Activated CD8-positive, alpha-beta memory T cell treated with anti-CD3 and anti-CD28 coated beads for 24 hours (primary cell): ENCODE data around the gene ZC3H4.
A peak's percentile ranks its signal among the peaks of the same experiment; 100 is the strongest.
"Not testable (repeated sequence)": the region's sequence is repeated elsewhere in the genome, so short reads cannot be mapped to it uniquely, and the experiment has no call there.

Source experiments
- DNase-seq: peaks from one replicate; pipeline ENCODE4 v3.0.0-alpha.2; 2020

ZC3H4 gene

DNA sequence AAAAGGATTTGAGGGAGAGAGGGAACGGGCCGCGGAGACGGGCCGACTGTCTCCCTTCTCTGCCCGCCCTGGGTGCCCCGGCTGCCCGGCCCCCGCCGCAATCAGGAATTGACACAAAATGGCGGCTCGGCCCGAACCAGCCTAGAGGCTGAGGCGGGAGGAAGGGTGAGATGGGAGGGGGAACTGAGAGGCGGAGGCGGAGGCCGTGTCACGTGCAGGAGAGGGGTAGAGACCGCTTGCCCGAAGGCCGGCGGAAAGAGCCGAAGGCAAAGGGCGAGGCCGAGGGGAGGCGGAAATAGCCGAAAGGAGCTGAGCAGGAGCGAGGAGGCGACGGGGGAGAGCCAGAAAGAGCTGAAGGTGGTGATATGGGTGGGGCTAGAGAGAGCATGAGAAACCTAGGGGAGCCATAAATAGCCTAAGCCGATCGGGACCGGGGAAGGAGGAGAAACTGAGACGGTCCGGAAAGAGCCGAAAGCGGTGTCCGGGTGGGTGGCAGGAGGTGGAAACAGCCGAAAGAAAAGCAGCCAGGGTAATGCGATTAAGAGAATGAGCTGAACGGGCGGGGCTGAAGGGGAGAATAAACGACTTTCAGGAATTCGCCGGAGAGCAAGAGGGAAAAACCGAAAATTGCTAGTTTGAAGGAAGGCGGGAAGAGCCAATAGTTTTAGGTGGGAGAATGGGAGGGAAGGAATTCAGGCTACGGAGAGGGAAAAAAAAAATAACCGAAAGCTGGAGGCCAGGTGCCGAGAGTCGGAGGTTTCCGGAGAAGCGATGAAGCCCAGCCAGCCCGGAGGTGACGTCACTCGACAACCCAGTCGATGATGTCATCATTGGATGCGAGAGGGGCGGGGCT lies at the start of gene ZC3H4:
ZC3H4 (minus strand) TSS at position 780 of the 853 bp plus-strand sequence. CDS start 1,192 bp downstream, outside the sequence.
- peak; percentile 98 for DNase-seq

DNA sequence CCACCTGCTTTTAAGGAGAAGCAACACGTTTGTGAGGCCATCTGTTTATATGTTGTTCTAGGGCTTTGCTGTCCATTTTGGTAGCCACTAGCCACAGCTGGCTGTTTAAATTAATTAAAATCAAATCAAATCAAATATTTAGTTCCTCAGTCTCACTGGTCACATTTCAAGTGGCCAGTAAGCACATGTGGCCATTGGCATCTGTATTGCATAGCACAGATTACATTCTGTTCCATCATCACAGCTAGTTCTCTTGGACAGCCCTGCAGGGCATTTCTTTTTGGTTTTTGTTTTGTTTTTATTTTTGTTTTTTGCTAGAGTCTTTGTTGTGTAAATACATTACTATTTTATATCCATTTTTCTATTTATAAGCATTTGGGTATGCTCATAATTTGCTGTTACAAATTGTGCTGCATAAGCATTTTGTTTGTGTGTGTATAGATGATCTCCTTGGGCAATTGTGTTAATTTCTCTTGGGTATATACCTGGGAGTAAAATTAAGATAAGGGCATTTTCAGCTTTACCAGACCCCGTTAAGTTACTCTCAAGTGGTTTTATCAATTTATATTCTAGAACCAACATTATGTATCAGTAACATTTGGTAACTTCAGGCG lies 48.4 kb upstream of the ZC3H4 start:
- no peak for DNase-seq

DNA sequence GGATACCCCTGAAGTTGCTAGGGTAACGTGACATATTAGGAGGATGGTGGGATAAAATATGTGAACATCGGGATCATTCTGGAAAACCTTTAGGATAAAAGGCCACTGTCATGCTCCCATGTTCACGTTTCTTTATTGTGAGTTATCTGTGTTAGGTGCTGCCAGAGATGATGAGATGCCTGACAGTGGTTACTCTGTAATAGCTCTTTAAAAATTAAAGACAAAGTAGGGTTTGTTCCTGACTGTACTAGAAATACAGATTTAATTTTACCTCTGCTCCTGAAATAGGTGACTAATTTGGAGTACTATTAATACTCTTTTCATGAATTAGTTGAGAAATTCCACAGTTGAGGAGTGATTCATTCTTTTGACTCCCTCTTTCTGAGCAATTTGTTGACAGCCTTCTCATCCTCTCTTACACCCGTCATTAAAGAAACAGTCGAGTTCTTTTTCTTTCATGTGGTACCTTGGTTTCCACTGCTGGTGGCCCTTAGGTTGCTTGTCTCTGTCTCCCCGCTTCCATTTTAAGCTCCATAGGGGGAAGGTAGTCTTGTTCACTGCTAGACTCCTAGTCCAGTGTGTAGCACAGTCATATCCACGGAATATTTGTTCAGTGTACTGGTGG lies 45.4 kb upstream of the ZC3H4 start:
- no peak for DNase-seq

DNA sequence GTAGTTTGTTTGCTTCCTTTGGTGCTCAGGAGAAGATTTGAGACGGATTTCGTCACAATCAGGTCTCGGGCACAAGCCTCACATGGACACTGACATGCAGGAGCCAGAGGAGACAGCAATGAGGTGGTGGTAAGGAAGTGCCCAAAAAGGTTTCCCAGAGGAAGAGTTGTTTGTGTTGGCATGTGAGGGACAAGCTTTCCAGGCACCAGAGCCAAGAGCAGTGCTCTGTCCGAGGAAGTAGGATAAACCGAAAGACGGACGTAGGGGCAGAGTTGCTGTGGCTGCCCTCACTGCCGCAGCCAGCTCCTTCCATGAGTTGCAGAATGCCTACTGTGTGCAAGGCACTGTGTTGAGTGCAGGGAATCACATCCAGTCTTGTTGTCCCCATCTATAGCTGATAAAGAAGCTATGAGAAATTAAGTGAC lies 44.8 kb upstream of the ZC3H4 start:
- DNase-seq = no peak

DNA sequence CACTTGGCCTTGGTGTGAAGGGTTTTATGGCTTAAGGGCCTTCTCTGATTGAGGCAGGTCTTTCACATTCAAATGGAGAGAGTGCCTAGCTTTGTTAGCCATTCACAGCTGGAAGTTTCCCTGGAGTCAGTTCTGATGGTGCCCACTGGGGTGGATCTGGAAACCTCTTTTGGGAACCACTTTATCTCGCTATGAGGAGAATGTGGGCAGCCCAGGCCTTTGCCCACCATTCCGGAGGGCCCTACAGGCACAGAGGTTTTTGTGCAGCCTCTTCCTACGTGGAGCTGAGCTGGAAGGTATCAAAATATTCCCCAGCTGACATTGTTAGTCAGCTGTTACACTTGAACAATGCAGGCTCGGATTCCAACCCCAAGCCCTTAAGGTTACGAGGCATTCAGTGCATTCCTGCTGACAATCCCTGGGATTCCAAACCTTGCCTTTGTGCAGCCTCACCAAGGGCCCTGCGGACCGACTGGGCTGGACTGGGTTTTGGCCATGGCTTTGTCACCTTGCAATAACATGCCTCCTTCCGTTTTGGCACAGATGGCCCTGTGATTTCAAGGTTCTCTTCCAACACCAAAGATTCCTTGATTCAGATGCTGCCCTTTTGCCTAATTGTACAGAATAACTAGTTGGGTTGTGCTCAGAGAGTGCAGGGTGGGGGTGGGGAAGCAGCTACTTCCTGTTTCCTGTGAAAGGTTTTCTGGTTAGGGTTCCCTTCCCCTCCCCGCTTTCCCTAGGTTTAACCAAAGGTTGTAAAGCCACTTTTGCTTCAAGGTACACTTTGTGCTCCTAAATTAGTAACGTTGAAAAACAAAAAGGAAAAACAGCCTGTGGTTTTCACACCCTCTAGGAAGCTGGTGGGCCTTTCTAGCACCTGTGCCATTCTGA lies 44.1 kb upstream of the ZC3H4 start:
- DNase-seq = peak; percentile 67

DNA sequence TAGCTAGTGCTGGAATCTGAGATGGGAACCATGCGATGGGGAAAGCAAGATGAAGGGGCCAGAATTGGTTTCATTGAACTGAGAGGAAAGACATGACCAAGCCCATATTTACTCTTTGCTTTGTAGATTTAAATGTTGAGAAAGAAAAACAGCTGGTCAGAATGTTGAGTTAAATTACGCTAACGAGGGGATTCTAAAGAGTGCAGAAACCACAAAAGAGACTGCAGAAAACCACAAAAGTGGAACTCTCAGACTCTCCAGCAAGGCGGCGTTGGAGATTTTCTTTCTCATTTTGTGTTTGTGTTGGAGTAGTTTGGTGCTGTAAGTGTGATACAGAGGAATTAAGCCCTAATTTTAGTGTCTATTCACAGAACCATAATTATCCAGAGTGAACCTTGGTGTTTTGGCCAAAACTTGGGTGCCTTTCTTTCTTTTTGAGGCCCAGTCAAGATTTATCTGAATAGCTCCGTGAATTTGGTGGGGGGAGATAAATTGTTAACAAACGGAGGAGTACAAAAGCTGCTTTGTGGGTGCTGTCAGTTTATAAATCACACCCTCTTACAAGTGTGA lies 43.4 kb upstream of the ZC3H4 start:
- DNase-seq = no peak

DNA sequence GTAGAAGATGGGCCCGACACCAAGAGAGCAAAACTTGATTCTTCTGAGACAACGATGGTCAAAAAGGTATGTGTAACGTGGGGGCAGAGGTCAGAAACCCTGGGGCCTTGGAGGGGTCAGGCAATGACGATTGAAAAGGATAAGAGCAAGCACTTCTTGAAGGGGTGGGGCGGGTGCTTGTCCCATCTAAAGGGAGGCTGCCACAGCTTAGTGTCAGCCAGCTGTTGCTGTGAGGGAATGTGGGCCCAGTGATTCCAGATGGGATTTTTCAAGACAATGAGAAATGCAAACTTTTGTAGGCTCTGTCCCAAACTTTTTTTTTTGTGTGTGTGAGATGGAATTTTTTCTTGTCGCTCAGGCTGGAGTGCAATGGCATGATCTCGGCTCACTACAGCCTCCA lies 41.6 kb upstream of the ZC3H4 start:
- DNase-seq = no peak

DNA sequence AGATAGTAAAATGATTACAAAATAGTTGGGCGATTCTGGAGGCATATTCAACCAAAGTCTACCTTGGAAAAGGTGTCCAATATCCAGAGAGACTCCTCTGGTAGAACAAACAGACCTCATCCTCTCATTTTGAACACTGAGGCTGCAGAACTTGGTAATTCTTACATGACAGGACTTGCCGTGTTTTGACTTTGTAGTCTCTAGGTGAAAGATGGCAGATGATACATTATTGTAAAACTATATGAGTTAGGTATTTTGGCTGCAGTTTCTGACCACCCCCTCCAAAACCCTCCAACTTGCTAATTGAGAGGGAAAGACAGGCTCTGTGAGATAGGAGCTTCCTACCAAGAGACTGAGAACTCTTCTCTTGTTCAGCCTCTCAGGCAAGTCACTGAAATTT lies 39.7 kb upstream of the ZC3H4 start:
- DNase-seq = no peak

DNA sequence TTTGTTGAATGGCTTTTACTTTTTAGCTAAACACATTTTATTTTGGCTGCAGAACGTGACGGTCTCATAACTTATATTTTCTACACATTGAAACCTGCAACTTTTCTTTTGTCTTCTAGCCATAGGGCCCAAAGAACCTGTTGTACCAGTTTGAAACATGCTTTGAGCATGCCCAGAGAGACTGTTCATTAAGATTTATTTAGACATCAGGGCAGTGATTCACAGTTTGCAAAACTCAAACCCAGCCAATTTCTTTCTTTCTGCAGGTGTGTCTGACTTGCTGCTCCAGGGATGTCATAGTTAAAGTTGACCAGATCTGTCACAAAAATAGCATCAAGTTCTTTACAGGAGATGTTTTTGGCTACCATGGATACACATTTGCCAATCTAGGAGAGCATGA lies 39.1 kb upstream of the ZC3H4 start:
- no peak for DNase-seq

DNA sequence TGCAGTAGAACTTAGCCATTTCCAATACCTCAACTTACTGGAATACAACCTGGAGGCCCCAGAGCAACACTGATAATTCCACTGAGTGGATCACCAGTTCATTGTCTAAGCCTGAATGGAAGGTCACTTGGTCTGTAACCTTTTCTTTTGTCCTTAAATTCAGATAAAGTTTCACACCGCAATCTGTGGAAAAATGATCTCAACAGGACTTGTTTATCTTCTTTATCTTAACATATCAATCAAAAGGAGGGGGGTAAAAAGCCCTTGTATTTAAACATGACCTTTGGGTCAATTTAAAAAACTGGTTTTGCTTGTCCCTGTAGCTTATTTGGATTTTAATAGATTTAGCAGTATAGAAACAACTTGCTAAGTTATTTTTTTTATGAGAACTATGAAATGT lies 38.6 kb upstream of the ZC3H4 start:
- DNase-seq = no peak

DNA sequence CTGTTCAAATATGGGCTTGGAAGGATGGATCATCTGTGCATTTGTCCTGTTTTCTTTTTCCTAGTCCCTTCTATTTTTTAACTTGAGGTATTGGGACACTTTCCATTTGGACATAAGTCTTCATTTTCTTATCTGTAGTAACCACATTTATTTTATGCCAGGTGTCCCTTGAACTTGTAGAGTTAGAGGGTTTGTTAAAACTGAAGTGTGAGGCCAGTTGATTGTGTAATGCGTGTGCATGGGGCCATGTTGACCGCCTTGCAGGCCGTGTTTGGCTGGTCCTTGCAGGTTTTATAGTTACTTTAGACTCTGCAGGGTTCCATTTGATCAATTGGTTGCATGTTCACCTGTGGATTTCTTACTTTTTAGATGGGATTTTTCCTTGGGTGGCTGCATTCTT lies 38.1 kb upstream of the ZC3H4 start:
- no peak for DNase-seq

DNA sequence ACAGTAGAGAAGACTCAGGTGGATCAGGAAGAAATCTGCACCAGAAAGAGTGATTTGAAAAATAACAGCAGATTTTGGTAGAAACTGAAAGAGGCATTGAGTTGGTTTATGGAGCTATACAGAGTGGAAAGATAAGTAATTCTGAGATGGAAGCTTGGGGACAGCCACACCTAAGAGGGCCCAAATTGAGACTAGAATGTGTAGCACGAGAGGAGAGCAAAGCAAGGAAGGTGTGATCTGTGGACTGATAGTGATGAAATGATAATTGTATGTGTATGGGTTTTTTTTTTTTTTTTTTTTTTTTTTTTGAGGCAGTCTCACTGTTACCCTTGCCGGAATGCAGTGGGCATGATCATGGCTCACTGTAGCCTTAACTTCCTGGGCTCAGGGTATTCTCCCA lies 33.3 kb upstream of the ZC3H4 start:
- DNase-seq = no peak

DNA sequence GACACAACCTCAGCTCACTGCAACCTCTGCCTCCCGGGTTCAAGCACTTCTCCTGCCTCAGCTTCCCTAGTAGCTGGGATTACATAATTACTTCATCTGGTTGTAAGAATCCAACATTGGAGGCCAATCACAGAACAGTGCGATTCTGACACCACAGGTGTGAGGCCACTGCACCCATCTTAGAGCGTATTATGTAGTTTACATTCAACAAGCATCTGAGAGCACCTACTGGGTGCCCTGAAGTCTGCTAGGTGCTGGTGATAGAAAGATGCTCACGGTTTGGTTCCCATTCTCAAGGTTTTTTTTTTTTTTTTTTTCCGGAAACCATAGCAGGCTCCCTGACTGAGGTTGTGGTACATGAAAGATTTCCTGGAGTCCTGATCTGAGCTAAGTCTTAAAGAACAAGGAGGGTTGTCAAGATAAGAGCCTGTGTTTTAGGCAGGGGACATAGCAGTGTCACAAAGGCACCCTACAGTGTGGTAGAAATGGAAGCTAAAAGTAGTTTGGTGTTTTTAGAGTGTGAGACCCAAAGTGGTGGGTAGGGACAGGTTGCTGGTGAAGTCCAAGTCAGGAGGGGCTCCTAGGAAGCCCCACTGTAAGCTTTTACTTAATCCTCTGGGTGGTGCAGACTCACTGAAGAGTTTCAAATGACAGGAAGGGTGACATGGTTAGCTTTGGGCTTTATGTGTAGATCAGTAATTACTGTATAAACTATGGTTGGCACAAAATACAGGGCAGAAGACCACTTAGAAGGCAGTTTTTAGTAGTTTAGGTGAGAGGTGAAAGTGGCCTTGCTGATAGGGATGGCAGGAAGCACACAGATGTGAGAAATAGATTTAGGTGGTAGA lies 32.3 kb upstream of the ZC3H4 start:
- DNase-seq = no peak

DNA sequence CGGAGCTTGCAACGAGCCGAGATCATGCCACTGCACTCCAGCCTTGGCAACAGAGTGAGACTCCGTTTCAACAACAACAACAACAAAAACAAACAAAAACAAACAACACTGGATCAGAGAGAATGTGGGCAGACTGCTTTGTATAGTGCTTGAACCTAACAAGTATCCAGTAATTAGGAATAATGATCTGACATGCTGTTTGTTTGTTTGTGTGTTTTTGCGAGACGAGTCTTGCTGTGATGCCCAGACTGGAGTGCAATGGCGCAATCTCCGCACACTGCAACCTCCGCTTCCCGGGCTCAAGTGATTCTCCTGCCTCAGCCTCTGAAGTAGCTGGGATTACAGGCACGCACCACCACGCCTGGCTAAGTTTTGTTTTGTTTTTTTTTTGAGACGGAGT lies 31.1 kb upstream of the ZC3H4 start:
- no peak for DNase-seq

DNA sequence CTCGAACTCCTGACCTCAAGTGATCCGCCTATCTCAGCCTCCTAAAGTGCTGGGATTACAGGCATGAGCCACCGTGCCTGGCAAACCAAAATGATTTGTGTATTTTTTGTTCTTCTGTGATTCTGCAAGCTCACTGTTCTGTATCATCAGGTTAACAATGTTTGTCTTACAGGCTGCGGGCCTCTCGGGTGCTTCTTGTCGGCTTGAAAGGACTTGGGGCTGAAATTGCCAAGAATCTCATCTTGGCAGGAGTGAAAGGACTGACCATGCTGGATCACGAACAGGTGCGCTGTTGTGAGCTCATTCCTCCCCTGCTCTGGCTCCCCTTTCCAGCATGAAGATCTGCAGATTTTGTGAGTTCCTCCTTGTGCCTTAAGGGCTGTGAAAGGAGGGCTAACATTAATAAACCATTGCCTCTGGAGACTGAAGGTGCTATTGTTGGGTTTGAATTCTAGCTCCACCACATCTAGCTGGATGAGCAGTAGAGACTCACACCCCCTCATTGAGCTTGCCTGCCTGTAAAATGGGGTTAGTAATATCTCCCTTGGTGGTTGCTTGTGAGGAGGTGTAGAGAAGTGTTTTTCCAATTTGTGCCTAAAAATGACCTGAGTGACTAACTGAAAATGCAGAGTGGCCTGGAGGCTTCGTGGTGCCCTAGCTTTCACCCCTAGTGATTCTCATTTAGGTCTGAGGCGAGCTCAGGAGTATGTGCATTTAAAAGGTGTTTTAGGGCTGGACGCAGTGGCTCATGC lies 29.9 kb upstream of the ZC3H4 start:
- no peak for DNase-seq

DNA sequence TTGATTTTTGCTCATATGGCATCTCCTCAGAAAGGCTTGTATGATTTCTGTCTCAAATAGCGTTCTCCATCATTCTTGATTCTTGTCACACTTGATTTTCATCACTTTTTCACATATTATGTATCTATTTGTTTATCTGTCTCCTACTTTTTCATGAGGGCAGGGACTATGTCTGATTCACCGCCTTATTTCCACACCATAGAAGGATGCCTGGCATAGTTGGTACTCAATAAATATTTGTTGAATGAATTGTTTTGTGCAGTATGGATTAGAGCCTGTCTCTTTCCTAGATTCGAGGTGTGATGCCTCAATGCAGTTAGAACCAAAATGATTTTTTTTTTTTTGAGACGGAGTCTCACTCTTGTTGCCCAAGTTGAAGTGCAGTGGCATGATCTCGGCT lies 29.2 kb upstream of the ZC3H4 start:
- no peak for DNase-seq

DNA sequence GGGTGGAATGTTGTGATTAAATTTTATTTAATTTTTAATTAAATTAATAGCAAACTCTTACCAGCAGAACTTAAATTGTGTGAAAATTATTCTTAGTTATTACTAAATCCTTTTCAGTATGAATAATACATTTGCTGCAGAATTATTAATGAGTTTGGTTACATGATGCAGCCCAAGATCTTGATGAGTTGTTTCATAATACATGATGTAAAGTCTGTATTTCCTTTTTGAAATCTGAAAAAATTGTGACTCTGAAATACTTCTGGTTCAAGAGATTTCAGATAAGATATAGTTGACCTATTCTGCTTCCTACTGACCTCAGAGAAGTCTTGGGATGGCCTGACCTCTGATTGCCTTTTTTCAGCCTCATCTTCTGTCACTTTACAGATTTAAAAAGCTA lies 28.1 kb upstream of the ZC3H4 start:
- no peak for DNase-seq

DNA sequence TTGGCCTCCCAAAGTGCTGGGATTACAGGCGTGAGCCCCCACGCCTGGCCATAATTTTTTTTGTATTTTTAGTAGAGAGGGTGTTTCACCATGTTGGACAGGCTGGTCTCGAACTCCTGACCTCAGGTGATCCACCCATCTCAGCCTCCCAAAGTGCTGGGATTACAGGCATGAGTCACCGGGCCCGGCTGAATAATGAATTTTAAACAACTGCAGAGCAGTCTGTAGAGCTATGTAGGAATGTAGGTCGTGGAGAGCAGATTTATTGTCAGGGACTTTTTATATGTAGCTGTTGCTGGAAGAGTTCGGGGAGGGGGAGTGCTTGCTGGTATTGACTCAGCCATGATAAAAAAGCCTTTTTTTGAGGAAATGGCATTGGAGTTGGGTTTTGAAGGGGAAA lies 27.7 kb upstream of the ZC3H4 start:
- DNase-seq = not testable (repeated sequence)

DNA sequence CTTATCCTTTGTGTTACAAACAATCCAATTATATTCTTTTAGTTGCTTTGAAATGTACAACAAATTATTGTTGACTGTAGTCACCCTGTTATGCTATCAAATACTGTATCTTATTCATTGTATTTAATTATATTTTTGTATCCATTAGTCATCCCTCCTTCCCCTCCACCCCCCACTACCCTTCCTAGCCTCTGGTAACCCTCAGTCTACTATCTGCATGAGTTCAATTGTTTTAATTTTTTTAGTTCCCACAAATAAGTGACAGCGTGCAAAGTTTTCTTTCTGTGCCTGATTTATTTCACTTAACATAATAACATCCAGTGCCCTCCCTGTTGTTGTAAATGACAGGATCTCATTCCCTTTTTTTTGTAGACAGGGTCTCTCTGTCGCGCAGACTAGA lies 21.6 kb upstream of the ZC3H4 start:
- DNase-seq = no peak

DNA sequence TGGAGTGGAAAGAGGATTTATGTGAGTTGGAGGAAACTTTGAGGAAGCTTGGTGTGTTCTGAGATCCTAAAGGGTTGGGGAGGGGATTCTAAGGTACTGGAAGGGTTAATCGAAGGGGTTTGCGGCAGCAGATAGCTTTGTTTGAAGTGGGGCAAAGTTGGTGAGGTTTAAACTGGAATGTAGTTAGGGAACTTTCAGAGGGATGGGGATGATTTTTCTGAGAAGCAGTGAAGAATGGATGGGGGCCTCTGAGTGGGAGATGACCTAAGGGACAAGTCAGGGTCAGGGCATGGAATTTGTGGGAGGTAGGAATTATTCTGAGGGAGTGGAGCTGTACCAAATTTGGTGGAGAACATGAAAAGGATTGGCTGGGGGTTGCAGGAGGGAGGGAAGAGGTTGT lies 21.0 kb upstream of the ZC3H4 start:
- no peak for DNase-seq

DNA sequence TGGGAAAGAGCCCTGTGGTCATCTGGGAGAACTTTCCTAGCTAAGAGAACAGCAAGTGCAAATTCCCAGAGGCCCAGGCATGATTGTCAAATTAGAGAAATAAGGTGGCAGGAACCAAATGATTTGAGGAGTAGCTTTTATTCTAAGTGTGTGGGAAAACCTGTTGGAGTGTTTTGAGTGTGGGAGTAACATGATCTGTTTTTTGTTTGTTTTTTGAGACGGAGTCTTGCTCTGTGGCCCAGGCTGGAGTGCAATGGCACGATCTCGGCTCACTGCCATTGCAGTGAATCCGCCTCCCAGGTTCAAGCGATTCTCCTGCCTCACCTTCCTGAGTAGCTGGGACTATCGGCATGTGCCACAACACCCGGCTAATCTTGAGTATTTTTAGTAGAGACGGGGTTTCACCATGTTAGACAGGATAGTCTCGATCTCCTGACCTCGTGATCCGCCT lies 19.5 kb upstream of the ZC3H4 start:
- DNase-seq = no peak
